Cerebellar cortex (tissue), 1 donor: ENCODE measurements around the gene GPR83.
"Not testable (repeated sequence)": the region's sequence is repeated elsewhere in the genome, so short reads cannot be mapped to it uniquely, and the experiment has no call there.

Experiments
- DNase-seq: peaks from one replicate; pipeline ENCODE4 v3.0.0-alpha.2; 2015; ENCODE audit warnings: low spot score

The GPR83 gene

GRCh38 chr11:94400839-94401772, at the start of gene GPR83:
Gene GPR83, minus strand, starts transcription at chr11:94401419. Its CDS starts 172 bp downstream, at chr11:94401247.
- peak; percentile 71 for DNase-seq

- DNase-seq = no peak
These were observed 48.8 kb upstream of the GPR83 start for GRCh38 chr11:94450048-94450447.

- DNase-seq = no peak
These were observed 48.2 kb upstream of the GPR83 start for GRCh38 chr11:94449437-94449836.

GRCh38 chr11:94449029-94449428, 47.8 kb upstream of the GPR83 start:
- DNase-seq = no peak

- no peak for DNase-seq
These were observed 45.9 kb upstream of the GPR83 start for GRCh38 chr11:94447149-94447548.

GRCh38 chr11:94445641-94446040, 44.4 kb upstream of the GPR83 start:
- DNase-seq = no peak

GRCh38 chr11:94433049-94433448, 31.8 kb upstream of the GPR83 start:
- DNase-seq = no peak

GRCh38 chr11:94424662-94425061, 23.4 kb upstream of the GPR83 start:
- DNase-seq = no peak

- no peak for DNase-seq
These were observed 22.8 kb upstream of the GPR83 start for GRCh38 chr11:94424011-94424410.

- no peak for DNase-seq
These were observed 22.3 kb upstream of the GPR83 start for GRCh38 chr11:94423507-94423906.

- DNase-seq = no peak
These were observed 17.0 kb upstream of the GPR83 start for GRCh38 chr11:94418123-94418765.

GRCh38 chr11:94417386-94417987, 16.3 kb upstream of the GPR83 start:
- DNase-seq = peak; percentile 70

- DNase-seq = no peak
These were observed 4.0 kb upstream of the GPR83 start for GRCh38 chr11:94405062-94405833.

- no peak for DNase-seq
These were observed 1.1 kb upstream of the GPR83 start for GRCh38 chr11:94402355-94402754.

GRCh38 chr11:94401773-94402265, 600 bp upstream of the GPR83 start:
- DNase-seq = peak; percentile 27

- peak; percentile 31 for DNase-seq
These were observed 771 bp downstream of the GPR83 start for GRCh38 chr11:94400457-94400838.

- DNase-seq = peak; percentile 55
These were observed 1.2 kb downstream of the GPR83 start for GRCh38 chr11:94400050-94400449.

GRCh38 chr11:94398101-94398500, 3.1 kb downstream of the GPR83 start:
- DNase-seq = peak; percentile 67

GRCh38 chr11:94396282-94396681, 4.9 kb downstream of the GPR83 start:
- DNase-seq = no peak

- DNase-seq = not testable (repeated sequence)
These were observed 9.3 kb downstream of the GPR83 start for GRCh38 chr11:94391937-94392336.

- DNase-seq = no peak
These were observed 21.6 kb downstream of the GPR83 start for GRCh38 chr11:94379613-94380012.

- DNase-seq = peak; percentile 59
These were observed 24.4 kb downstream of the GPR83 start for GRCh38 chr11:94376841-94377240.
